Gastroesophageal sphincter (tissue), 4 donors: ENCODE measurements around the gene THNSL1. TPM values are rescaled to one million over a fixed set of nuclear protein-coding genes. Genes with fewer than 3 reads are reported as not detected.

Experiments
- ATAC-seq: fragments of 150-250 bp; one replicate; pipeline ENCODE4 v1.9.1; 2016; ENCODE audit warnings: mild to moderate bottlenecking, moderate library complexity
- H3K27ac ChIP-seq, 4 donors: fragments of 200-600 bp; sonication (generic) in 3 of 4; 1 replicate in 3 of 4; 2 replicates in 1 of 4; pipeline ENCODE4 v1.5.1; 2016 to 2019
- H3K27me3 ChIP-seq: fragments of 200-600 bp; sonication (generic); one replicate; pipeline ENCODE4 v1.5.1; 2019
- H3K36me3 ChIP-seq, 2 donors: fragments of 200-600 bp; sonication (generic); one replicate each; pipeline ENCODE4 v1.5.1; 2019; ENCODE audit warnings: control low read depth in 1 of 2
- H3K4me1 ChIP-seq, 3 donors: fragments of 200-600 bp; sonication (generic); 1 replicate in 2 of 3; 2 replicates in 1 of 3; pipeline ENCODE4 v1.5.1; 2016 to 2019; ENCODE audit warnings: control low read depth in 2 of 3
- H3K4me3 ChIP-seq, 2 donors: fragments of 200-600 bp; sonication (generic); one replicate each; pipeline ENCODE4 v1.5.1; 2019; ENCODE audit warnings: mild to moderate bottlenecking in 1 of 2, moderate library complexity in 1 of 2
- H3K9me3 ChIP-seq, 3 donors: fragments of 200-600 bp; sonication (generic); one replicate each; pipeline ENCODE4 v1.5.1; 2017 to 2019; ENCODE audit warnings: control low read depth in 2 of 3
- EP300 ChIP-seq: sonication (generic); formaldehyde crosslinking; IDR thresholded peaks from one replicate; pipeline ENCODE4 v1.6.1; 2017; ENCODE audit warnings: antibody characterized with exemption, mild to moderate bottlenecking
- POLR2A ChIP-seq, 2 donors: fragments of 450-650 bp; IDR thresholded peaks; one replicate each; pipeline ENCODE4 v1.6.1; 2017; ENCODE audit warnings: antibody characterized with exemption in 2 of 2, mild to moderate bottlenecking in 2 of 2, moderate library complexity in 1 of 2
- POLR2AphosphoS5 ChIP-seq: sonication (generic); formaldehyde crosslinking; IDR thresholded peaks from one replicate; pipeline ENCODE4 v1.6.1; 2017; ENCODE audit warnings: antibody characterized with exemption
- WGBS, 2 donors: methylation state at CpG; one replicate each; pipeline ENCODE4 v1.1.5; 2018; ENCODE audit warnings: low coverage in 1 of 2; 5-methylcytosine and 5-hydroxymethylcytosine counted together
- total RNA-seq, 4 donors: library from RNA; depleted of rRNA; stranded (reverse); fragments of >200 nt; gene quantifications; one replicate each; pipeline ENCODE4 v1.1.0, GENCODE V29; 2016
- TF ChIP-seq, protein P1 (sequence below), 4 experiments: fragments of 200-600 bp in 2 of 4; fragments of 450-650 bp in 2 of 4; sonication (generic) in 1 of 4; IDR thresholded peaks; one replicate each; pipeline ENCODE4 v1.5.1; 2017 to 2019; ENCODE audit warnings: antibody characterized with exemption in 4 of 4, mild to moderate bottlenecking in 2 of 4, moderate library complexity in 2 of 4

THNSL1 gene
- total RNA-seq, 4 donors from 2014 or later, result 0.73 to 2.2 (median 1.3) TPM

DNA sequence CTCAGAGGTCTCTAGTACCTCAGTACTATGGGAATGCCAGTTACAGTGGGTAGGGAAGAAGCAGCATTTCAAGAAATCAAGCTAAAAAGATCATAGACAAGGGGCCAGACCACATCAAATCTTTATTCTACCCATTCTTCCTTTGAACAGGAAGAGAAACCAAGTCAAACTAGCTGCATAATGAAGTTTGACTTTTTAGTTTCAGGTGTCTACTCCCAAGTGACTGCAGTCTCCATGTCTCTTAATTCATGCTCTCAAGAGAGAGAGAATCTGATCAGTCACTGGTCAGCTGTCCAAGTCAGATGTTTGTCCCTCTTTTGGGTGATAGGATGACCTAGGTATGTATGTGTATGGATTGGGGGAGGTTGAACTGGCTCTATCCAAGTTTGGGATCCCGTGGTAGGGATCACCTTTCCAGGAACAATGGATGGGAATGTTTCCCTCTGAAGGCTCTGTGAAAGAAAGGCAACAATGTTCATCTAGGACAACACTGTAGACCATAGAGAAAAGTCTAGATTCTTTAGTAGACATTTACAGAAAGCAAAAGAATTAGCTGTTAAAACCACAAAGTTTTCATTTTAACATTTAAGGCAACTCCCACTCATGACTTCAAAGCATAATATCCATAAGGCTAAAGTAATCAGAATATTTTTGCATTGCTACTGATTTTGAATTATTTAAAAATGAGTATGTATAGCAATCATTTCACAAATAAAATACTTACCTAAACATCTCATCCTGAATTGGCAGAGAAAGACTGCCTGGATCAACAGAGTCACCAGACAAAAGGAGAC lies 33.9 kb upstream of the THNSL1 start:
- no peak for TF ChIP-seq POLR2AphosphoS5
- no peak for TF ChIP-seq EP300
- TF ChIP-seq POLR2A (IDR thresholded peaks at IDR 0.05), result no peak
- TF ChIP-seq, protein P1, sequence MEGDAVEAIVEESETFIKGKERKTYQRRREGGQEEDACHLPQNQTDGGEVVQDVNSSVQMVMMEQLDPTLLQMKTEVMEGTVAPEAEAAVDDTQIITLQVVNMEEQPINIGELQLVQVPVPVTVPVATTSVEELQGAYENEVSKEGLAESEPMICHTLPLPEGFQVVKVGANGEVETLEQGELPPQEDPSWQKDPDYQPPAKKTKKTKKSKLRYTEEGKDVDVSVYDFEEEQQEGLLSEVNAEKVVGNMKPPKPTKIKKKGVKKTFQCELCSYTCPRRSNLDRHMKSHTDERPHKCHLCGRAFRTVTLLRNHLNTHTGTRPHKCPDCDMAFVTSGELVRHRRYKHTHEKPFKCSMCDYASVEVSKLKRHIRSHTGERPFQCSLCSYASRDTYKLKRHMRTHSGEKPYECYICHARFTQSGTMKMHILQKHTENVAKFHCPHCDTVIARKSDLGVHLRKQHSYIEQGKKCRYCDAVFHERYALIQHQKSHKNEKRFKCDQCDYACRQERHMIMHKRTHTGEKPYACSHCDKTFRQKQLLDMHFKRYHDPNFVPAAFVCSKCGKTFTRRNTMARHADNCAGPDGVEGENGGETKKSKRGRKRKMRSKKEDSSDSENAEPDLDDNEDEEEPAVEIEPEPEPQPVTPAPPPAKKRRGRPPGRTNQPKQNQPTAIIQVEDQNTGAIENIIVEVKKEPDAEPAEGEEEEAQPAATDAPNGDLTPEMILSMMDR (IDR thresholded peaks at IDR 0.05), result no peak
- no peaks in the 10 kb centered on the region for H3K4me1 ChIP-seq
- no peak overlapping the region for H3K4me3 ChIP-seq
- no peak overlapping the region for H3K27ac ChIP-seq
- no peak for ATAC-seq
- 63% methylated on average over 1 of the region's 1 CpG; no CpG with 5 or more reads in 1 of the 2 donors for WGBS, 2 donors
- H3K27me3 ChIP-seq, result no peaks in the 10 kb centered on the region
- no peaks in the 10 kb centered on the region for H3K36me3 ChIP-seq
- no peaks in the 10 kb centered on the region for H3K9me3 ChIP-seq

DNA sequence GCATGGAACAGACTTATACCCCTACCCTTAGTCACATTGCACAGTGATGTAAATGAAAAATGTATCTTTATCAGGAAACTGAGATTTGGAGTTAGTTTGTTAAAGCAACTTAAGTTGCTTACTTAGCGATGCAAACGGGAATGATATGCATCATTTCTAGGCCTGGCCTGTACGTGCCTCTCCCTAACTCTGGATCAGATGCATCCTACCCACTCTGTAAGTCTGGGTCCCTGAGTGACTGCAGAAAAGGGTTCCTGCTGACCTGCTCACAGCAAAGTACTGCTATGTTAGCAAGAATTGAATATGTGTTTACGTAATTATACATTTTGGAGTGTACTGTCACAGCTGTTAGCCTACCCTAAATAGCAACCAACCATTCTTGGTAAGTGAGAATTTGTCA lies 33.3 kb upstream of the THNSL1 start:
- no peak for ATAC-seq
- no peaks in the 10 kb centered on the region for H3K36me3 ChIP-seq

DNA sequence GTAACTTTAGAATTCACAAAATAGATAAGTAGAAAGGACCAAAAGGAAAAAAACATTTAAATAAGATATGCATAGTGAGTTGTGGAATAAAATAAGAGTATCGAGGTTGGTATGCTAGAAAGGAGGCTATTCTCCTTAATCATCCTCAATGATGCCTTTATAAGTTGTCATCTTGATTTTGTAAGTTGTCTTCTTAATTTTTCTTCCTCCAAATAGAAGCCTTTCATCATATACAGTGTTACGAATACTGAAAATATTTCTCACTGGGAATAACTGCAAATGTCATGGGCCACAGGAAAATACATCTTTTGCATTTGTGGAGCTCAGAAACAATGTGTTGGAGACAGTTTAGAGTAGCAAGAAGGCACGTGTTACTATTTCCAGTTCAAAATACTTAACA lies 32.5 kb upstream of the THNSL1 start:
- Histone ChIP-seq H3K36me3 (no peaks in the 10 kb centered on the region), H3K27me3 (no peaks in the 10 kb centered on the region), H3K4me1 (no peaks in the 10 kb centered on the region), H3K27ac (no peak overlapping the region), H3K4me3 (no peak overlapping the region), H3K9me3 (no peaks in the 10 kb centered on the region)
- 68 to 78% methylated on average over 3 of the region's 3 CpGs for WGBS, 2 donors
- ATAC-seq, result no peak
- TF ChIP-seq EP300 (no peak), POLR2AphosphoS5 (no peak), POLR2A (IDR thresholded peaks at IDR 0.05) (no peak)
- TF ChIP-seq, protein P1 (IDR thresholded peaks at IDR 0.05), result no peak

More for the DNA sequence above, 33.3 kb upstream of the THNSL1 start:
- WGBS, 2 donors, result 91 to 93% methylated on average over 4 of the region's 4 CpGs
- no peaks in the 10 kb centered on the region for H3K9me3 ChIP-seq
- TF ChIP-seq, protein P1 (IDR thresholded peaks at IDR 0.05), result no peak
- TF ChIP-seq POLR2A (IDR thresholded peaks at IDR 0.05) (no peak), EP300 (no peak), POLR2AphosphoS5 (no peak)
- no peak overlapping the region for H3K27ac ChIP-seq
- no peaks in the 10 kb centered on the region for H3K27me3 ChIP-seq
- no peak overlapping the region for H3K4me3 ChIP-seq
- no peaks in the 10 kb centered on the region for H3K4me1 ChIP-seq

DNA sequence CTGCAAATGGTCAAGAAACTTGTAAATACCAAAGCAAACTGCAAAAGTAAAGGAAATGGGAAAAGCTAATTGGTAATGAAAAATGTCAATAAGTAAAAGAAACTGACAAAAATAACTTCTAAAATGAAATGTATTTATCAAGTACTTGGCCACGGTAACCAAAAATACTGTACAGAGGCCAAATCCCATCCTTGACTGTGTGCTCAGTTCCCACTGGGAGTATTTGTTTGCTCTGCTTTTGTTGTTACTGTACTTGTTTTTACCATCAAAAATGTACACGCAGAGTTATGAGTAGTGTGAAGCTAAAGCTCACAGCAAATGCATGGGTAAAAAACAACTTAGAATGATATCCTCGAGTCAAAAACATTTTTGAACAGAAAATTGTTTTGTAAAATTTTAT lies 31.5 kb upstream of the THNSL1 start:
- no peaks in the 10 kb centered on the region for H3K27me3 ChIP-seq
- no peak for ATAC-seq
- no peaks in the 10 kb centered on the region for H3K4me1 ChIP-seq
- TF ChIP-seq, protein P1 (IDR thresholded peaks at IDR 0.05), result no peak
- no peak for TF ChIP-seq EP300
- TF ChIP-seq POLR2A (IDR thresholded peaks at IDR 0.05), result no peak
- no peak for TF ChIP-seq POLR2AphosphoS5
- no peak overlapping the region for H3K27ac ChIP-seq
- 35 to 50% methylated on average over 3 of the region's 3 CpGs for WGBS, 2 donors
- H3K4me3 ChIP-seq, result no peak overlapping the region
- no peaks in the 10 kb centered on the region for H3K36me3 ChIP-seq
- no peaks in the 10 kb centered on the region for H3K9me3 ChIP-seq
